T-cell (primary cell): ENCODE measurements around the gene XIRP1. TPM values are rescaled to one million over a fixed set of nuclear protein-coding genes. Genes with fewer than 3 reads are reported as not detected.

Experiments
- ATAC-seq, 4 experiments: fragments of 200-7000 bp in 3 of 4; fragments of 150-1000 bp in 1 of 4; cut with Tn5 transposase; replicated peaks in 1 of 4; 1 replicate in 3 of 4; 2 replicates in 1 of 4; pipeline ENCODE4 v1.10.0; 2021; ENCODE audit warnings: moderate library complexity in 3 of 4, mild to moderate bottlenecking in 2 of 4, moderate number of reproducible peaks in 1 of 4
- CTCF ChIA-PET, 2 donors: fragments of 300-600 bp; sonication (Branson Sonifier 250); formaldehyde crosslinking; loops; one replicate each; lab custom pipeline; 2022; ENCODE audit warnings: antibody characterized with exemption in 2 of 2; lab: Charles Lee
- POLR2A ChIA-PET, 2 donors: fragments of 300-600 bp; sonication (Branson Sonifier 250); formaldehyde crosslinking; loops; one replicate each; lab custom pipeline; 2022; ENCODE audit warnings: antibody characterized with exemption in 2 of 2; lab: Charles Lee
- DNase-seq, 35 experiments: peaks; one replicate each; pipeline versions ENCODE4 v3.0.0 to v3.0.0-alpha.2; 2013 to 2023
- H3K27ac ChIP-seq: one replicate; pipeline ENCODE4 v1.5.1; 2013; ENCODE audit warnings: low read length
- H3K27me3 ChIP-seq, 2 experiments: replicated peaks in 1 of 2; 1 replicate in 1 of 2; 2 replicates in 1 of 2; pipeline versions ENCODE4 v1.6.1 to v1.7.0; 2013; ENCODE audit warnings: low read length in 1 of 2, mixed read lengths in 1 of 2; ENCODE audit not compliant: control insufficient read depth in 2 of 2, insufficient read depth in 2 of 2; ENCODE audit errors: extremely low read depth in 1 of 2
- H3K36me3 ChIP-seq, 2 donors: 1 replicate in 1 of 2; 2 replicates in 1 of 2; pipeline versions ENCODE4 v1.6.1 to v1.7.0; 2013; ENCODE audit warnings: low read length in 1 of 2; ENCODE audit not compliant: control insufficient read depth in 2 of 2, insufficient read depth in 1 of 2; ENCODE audit errors: extremely low read depth in 1 of 2
- H3K4me1 ChIP-seq, 2 experiments: 1 replicate in 1 of 2; 2 replicates in 1 of 2; pipeline versions ENCODE4 v1.6.1 to v1.7.0; 2013; ENCODE audit warnings: low read length in 2 of 2, mixed read lengths in 1 of 2; ENCODE audit not compliant: insufficient read depth in 2 of 2, control insufficient read depth in 1 of 2; ENCODE audit errors: extremely low read depth in 1 of 2
- H3K4me3 ChIP-seq, 2 donors: 1 replicate in 1 of 2; 2 replicates in 1 of 2; pipeline versions ENCODE4 v1.5.1 to v1.7.0; 2013; ENCODE audit warnings: mild to moderate bottlenecking in 2 of 2, low read length in 1 of 2, moderate library complexity in 1 of 2; ENCODE audit not compliant: control insufficient read depth in 1 of 2; ENCODE audit errors: extremely low read depth in 1 of 2
- H3K9me3 ChIP-seq: 2 replicates; pipeline ENCODE4 v1.7.0; 2013
- H3K27ac Mint-ChIP-seq, 2 donors: one replicate each; pipeline ENCODE4 v1.8.0; 2020 to 2021; ENCODE audit warnings: mild to moderate bottlenecking in 2 of 2, mixed read lengths in 2 of 2
- H3K27me3 Mint-ChIP-seq, 2 donors: one replicate each; pipeline ENCODE4 v1.8.0; 2021 to 2022; ENCODE audit warnings: mixed read lengths in 2 of 2
- H3K36me3 Mint-ChIP-seq: one replicate; pipeline ENCODE4 v1.8.0; 2021; ENCODE audit warnings: mixed read lengths
- H3K4me1 Mint-ChIP-seq, 3 donors: one replicate each; pipeline ENCODE4 v1.8.0; 2020 to 2022; ENCODE audit warnings: mixed read lengths in 3 of 3, mild to moderate bottlenecking in 1 of 3
- H3K4me3 Mint-ChIP-seq, 3 donors: one replicate each; pipeline ENCODE4 v1.8.0; 2020 to 2022; ENCODE audit warnings: mild to moderate bottlenecking in 3 of 3, mixed read lengths in 3 of 3, moderate library complexity in 3 of 3
- H3K9me3 Mint-ChIP-seq, 3 donors: one replicate each; pipeline ENCODE4 v1.8.0; 2020 to 2022; ENCODE audit warnings: mixed read lengths in 3 of 3
- WGBS: methylation state at CpG from one replicate; pipeline ENCODE4 v1.1.5; 2013; ENCODE audit warnings: missing lambda C conversion rate; ENCODE audit not compliant: insufficient coverage; 5-methylcytosine and 5-hydroxymethylcytosine counted together
- total RNA-seq, 35 experiments: library from RNA in 6 of 35; stranded (reverse) in 6 of 35; fragments of 120-200 nt in 1 of 35; gene quantifications; one replicate each; pipeline versions ENCODE4 v1.2.1 to v1.2.4 and lab custom pipeline; 2013 to 2026

Gene XIRP1
- total RNA-seq, 5 donors from 2014 or later (not counting 1 experiment from before 2014, with no cell fraction given) = not detected

GRCh38 chr3:39150148-39150802, 42.1 kb downstream of the XIRP1 start:
- Histone ChIP-seq H3K4me1 (peaks cover 48 to 80% of the 10 kb centered on the region in 2 experiments), H3K36me3 (peaks cover 0 to 13% of the 10 kb centered on the region in 2 donors), H3K4me3 (peak overlapping the region in 1 of 2 donors; percentile 82), H3K27ac (peak overlapping the region; percentile 96), H3K9me3 (no peaks in the 10 kb centered on the region), H3K27me3 (no peaks in the 10 kb centered on the region)
- 78% methylated on average over 3 of the region's 5 CpGs for WGBS
- Mint-ChIP-seq H3K36me3 (peaks cover 14% of the 10 kb centered on the region), H3K9me3 (no peaks in the 10 kb centered on the region), H3K4me1 (peaks cover 79 to 80% (median 79%) of the 10 kb centered on the region in 3 donors), H3K4me3 (peak overlapping the region; percentile 89 to 93 (median 92)), H3K27ac (peak overlapping the region; percentile 96 to 97), H3K27me3 (no peaks in the 10 kb centered on the region)
- ATAC-seq = no peak
- CTCF ChIA-PET = interaction anchor here in 1 of 2 donors (0.6 kb wide), 1 partner anchor 9 kb away, joined by 3 read pairs; no protein-coding TSS in a partner anchor
- POLR2A ChIA-PET = interaction anchor here (0.6 to 1.4 kb wide), 3 partner anchors 10 to 68 kb away, joined by 3 to 6 read pairs (median 4); no protein-coding TSS in a partner anchor
- DNase-seq = no peak

DNA sequence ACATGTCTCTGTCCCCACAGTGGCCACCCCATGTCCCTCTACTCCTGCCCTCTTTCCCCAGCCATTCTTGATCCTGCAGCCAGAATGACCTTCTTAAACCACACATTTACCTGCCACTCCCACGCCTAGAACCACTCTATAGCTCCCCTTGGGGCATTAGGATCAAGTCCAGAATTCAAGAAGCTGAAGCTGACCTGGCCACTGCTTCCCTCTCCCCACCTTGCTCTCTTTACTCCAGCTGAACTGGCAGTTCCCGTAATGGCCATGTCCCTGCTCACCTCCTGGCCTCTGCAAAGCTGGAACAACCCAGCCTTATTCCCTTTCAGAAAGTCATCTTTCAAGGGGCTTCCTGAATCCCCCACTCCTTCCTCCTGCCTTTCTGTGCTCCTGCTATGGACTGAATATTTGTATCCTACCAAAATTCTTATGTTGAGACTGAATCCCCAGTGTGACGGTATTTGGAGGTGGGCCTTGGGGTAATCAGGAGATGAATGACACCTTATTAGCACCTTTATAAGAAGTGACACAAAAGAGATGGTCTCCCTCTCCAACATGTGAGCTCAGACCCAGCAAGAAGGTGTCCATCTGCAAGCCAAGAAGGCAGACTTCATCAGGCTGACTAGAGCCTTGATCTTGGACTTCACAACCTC, 42.8 kb downstream of the XIRP1 start:
- H3K9me3 Mint-ChIP-seq = no peaks in the 10 kb centered on the region
- H3K27ac Mint-ChIP-seq = peak overlapping the region; percentile 96 to 97
- WGBS = 86% methylated on average over 2 of the region's 3 CpGs
- Histone ChIP-seq H3K27me3 (no peaks in the 10 kb centered on the region), H3K27ac (peak overlapping the region; percentile 84), H3K36me3 (peaks cover 2 to 20% of the 10 kb centered on the region in 2 donors), H3K4me1 (peaks cover 48 to 80% of the 10 kb centered on the region in 2 experiments), H3K9me3 (no peaks in the 10 kb centered on the region), H3K4me3 (no peak overlapping the region)
- ChIA-PET POLR2A (interaction anchor here (0.5 to 1.4 kb wide), 11 partner anchors 9 to 1311 kb away, joined by 3 to 12 read pairs (median 3); no protein-coding TSS in a partner anchor), CTCF (interaction anchor here (0.5 to 1.3 kb wide), 3 partner anchors 27 to 140 kb away, joined by 3 to 5 read pairs (median 4); no protein-coding TSS in a partner anchor)
- peaks cover 18% of the 10 kb centered on the region for H3K36me3 Mint-ChIP-seq
- ATAC-seq (no peak), DNase-seq (no peak)
- peak overlapping the region; percentile 74 to 93 (median 89) for H3K4me3 Mint-ChIP-seq
- H3K4me1 Mint-ChIP-seq = peaks cover 78 to 79% (median 79%) of the 10 kb centered on the region in 3 donors
- no peaks in the 10 kb centered on the region for H3K27me3 Mint-ChIP-seq

DNA sequence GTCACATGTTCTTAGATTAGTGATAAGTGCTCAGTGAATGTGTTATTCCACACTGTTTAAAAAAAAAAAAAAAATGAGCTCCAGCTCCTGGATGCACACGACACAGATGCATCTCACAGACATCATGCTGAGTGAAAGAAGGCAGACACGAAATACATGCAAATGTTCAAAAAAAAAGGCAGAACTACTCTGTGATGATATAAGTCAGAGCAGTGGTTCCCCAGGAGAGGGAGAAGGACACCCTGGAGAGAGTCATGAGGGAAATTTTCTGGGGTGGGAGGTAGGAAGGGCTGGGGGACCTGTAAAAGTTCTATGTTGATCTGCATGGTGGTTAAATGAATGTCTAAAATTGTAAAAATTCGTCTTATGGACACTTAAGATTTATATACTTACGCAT, 43.3 kb downstream of the XIRP1 start:
- POLR2A ChIA-PET = interaction anchor here (0.5 to 1.4 kb wide), 11 partner anchors 8 to 258 kb away, joined by 3 to 4 read pairs (median 3); no protein-coding TSS in a partner anchor
- Histone ChIP-seq H3K4me1 (peaks cover 48 to 74% of the 10 kb centered on the region in 2 experiments), H3K27ac (peak overlapping the region; percentile 84), H3K27me3 (no peaks in the 10 kb centered on the region), H3K36me3 (peaks cover 2 to 25% of the 10 kb centered on the region in 2 donors), H3K4me3 (no peak overlapping the region), H3K9me3 (no peaks in the 10 kb centered on the region)
- DNase-seq (no peak), ATAC-seq (no peak)
- no peaks in the 10 kb centered on the region for H3K27me3 Mint-ChIP-seq
- peaks cover 24% of the 10 kb centered on the region for H3K36me3 Mint-ChIP-seq
- H3K27ac Mint-ChIP-seq = peak overlapping the region; percentile 96 to 97
- H3K4me1 Mint-ChIP-seq = peaks cover 73 to 77% (median 76%) of the 10 kb centered on the region in 3 donors
- WGBS = 57% methylated on average over 1 of the region's 4 CpGs
- peak overlapping the region; percentile 74 to 93 (median 89) for H3K4me3 Mint-ChIP-seq
- CTCF ChIA-PET = interaction anchor here (0.5 to 1.3 kb wide), 3 partner anchors 27 to 140 kb away, joined by 3 to 5 read pairs (median 4); no protein-coding TSS in a partner anchor
- H3K9me3 Mint-ChIP-seq = no peaks in the 10 kb centered on the region

DNA sequence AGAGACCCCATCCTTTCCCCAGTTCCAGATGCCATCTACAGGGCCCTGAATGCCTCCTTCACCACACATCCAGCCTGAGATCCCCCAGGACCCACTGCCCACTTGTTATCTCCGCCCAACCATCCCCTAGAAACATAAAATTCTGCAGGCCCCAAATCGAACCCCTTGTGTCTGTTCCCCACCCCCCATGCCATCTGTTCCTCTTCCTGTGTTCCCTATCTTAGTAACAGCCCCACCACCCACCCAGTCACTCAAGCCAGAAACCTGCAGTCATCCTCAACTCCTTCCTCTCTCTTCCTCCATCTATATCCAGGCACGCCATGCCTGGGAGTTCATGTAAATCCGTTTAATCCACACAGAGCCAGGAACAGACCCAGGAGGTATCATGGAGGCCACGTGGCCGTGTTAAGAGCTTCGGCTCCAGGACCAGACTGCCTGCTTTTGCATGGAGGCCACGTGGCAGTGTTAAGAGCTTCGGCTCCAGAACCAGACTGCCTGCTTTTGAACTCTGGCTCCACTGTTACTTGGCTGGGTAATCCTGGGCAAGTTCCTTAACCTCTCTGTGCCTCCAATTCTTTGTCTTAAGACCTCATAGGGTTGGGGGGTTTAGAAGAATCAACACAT, 43.8 kb downstream of the XIRP1 start:
- Histone ChIP-seq H3K4me3 (peak overlapping the region; percentile 33 to 34), H3K9me3 (no peaks in the 10 kb centered on the region), H3K27ac (peak overlapping the region; percentile 84), H3K4me1 (peaks cover 48 to 70% of the 10 kb centered on the region in 2 experiments), H3K36me3 (peaks cover 2 to 31% of the 10 kb centered on the region in 2 donors), H3K27me3 (no peaks in the 10 kb centered on the region)
- Mint-ChIP-seq H3K4me1 (peaks cover 73 to 75% (median 74%) of the 10 kb centered on the region in 3 donors), H3K36me3 (peaks cover 28% of the 10 kb centered on the region), H3K27ac (peak overlapping the region; percentile 96 to 97), H3K27me3 (no peaks in the 10 kb centered on the region), H3K4me3 (peak overlapping the region; percentile 74 to 93 (median 89)), H3K9me3 (no peaks in the 10 kb centered on the region)
- 45% methylated on average over 6 of the region's 9 CpGs for WGBS
- ATAC-seq (no peak), DNase-seq (no peak)
- ChIA-PET CTCF (interaction anchor here (0.6 to 1.3 kb wide), 2 partner anchors 28 to 139 kb away, joined by 4 to 5 read pairs; no protein-coding TSS in a partner anchor), POLR2A (interaction anchor here in 1 of 2 donors (0.5 to 1.3 kb wide), 3 partner anchors 15 to 200 kb away, joined by 3 to 4 read pairs (median 3); no protein-coding TSS in a partner anchor)

GRCh38 chr3:39147711-39148434, 44.5 kb downstream of the XIRP1 start:
- Mint-ChIP-seq H3K27me3 (no peaks in the 10 kb centered on the region), H3K4me1 (peaks cover 73 to 78% (median 74%) of the 10 kb centered on the region in 3 donors), H3K4me3 (peak overlapping the region; percentile 74 to 93 (median 89)), H3K36me3 (peaks cover 33% of the 10 kb centered on the region), H3K9me3 (no peaks in the 10 kb centered on the region), H3K27ac (peak overlapping the region; percentile 96 to 97)
- no peaks in the 10 kb centered on the region for H3K27me3 ChIP-seq
- peak overlapping the region; percentile 33 to 34 for H3K4me3 ChIP-seq
- CTCF ChIA-PET = no interaction called here
- POLR2A ChIA-PET = interaction anchor here (0.6 to 0.9 kb wide), 5 partner anchors 25 to 78 kb away, joined by 3 to 19 read pairs (median 6); no protein-coding TSS in a partner anchor
- DNase-seq (peak in 10 of 35 experiments; percentile 18 to 57 (median 38)), ATAC-seq (peak in 3 of 4 experiments; percentile 17 to 35 (median 21))
- peaks cover 48 to 73% of the 10 kb centered on the region in 2 experiments for H3K4me1 ChIP-seq
- peak overlapping the region; percentile 84 for H3K27ac ChIP-seq
- no peaks in the 10 kb centered on the region for H3K9me3 ChIP-seq
- H3K36me3 ChIP-seq = peaks cover 9 to 37% of the 10 kb centered on the region in 2 donors
- WGBS = 3% methylated on average over 6 of the region's 9 CpGs
